Activated T-helper 17 cell treated with anti-CD3 and anti-CD28 coated beads, Interleukin-2, amount 50 U/mL, for 72 hours (primary cell): Measurements from ENCODE around the gene CDKAL1. TPM values are rescaled to one million over a fixed set of nuclear protein-coding genes. Genes with fewer than 3 reads are reported as not detected.

Experiments
- ATAC-seq: fragments of 150-1000 bp; cut with Tn5 transposase; replicated peaks from 2 replicates; pipeline ENCODE4 v1.10.0; 2021; ENCODE audit warnings: mild to moderate bottlenecking, moderate library complexity
- H3K27ac Mint-ChIP-seq: one replicate; pipeline ENCODE4 v1.8.0; 2022; ENCODE audit warnings: mixed read lengths
- H3K27me3 Mint-ChIP-seq: one replicate; pipeline ENCODE4 v1.8.0; 2022; ENCODE audit warnings: mixed read lengths
- H3K36me3 Mint-ChIP-seq: one replicate; pipeline ENCODE4 v1.8.0; 2022; ENCODE audit warnings: low read depth, mild to moderate bottlenecking, mixed read lengths
- H3K4me1 Mint-ChIP-seq: one replicate; pipeline ENCODE4 v1.8.0; 2022; ENCODE audit warnings: mixed read lengths
- H3K4me3 Mint-ChIP-seq: one replicate; pipeline ENCODE4 v1.8.0; 2022; ENCODE audit warnings: mild to moderate bottlenecking, mixed read lengths
- H3K9me3 Mint-ChIP-seq: one replicate; pipeline ENCODE4 v1.8.0; 2022; ENCODE audit warnings: mixed read lengths
- total RNA-seq, 2 donors: library from RNA; stranded (reverse); gene quantifications; one replicate each; pipeline ENCODE4 v1.2.3, GENCODE V29; 2022

CDKAL1 gene
- total RNA-seq, 2 donors from 2014 or later, result 27.7 to 31.9 TPM

DNA sequence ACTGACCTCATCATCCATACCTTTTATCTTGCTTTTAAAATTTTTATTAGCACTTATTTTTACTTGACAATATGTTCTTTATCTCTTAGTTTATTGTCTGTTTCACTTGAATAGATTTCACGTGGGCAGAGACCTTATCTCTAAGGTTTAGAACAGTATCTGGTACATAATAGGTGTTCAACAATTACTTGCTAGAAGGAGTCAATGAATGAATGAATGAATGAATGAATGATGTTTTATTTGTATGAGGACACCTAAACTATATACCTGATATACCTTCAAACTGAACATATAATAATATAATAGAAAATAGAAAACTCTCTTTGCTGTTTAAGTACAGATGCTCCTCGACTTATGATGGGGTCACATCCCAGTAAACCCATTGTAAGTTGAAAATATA is 412.6 kb downstream of the CDKAL1 start:
- Mint-ChIP-seq H3K27me3 (no peaks in the 10 kb centered on the region), H3K27ac (no peak overlapping the region)

GRCh38 chr6:20947977-20948376 is 413.7 kb downstream of the CDKAL1 start:
- Mint-ChIP-seq H3K36me3 (peaks cover 13% of the 10 kb centered on the region), H3K4me3 (no peak overlapping the region), H3K4me1 (peaks cover 9% of the 10 kb centered on the region), H3K27ac (no peak overlapping the region), H3K27me3 (no peaks in the 10 kb centered on the region), H3K9me3 (peaks cover 4% of the 10 kb centered on the region)
- ATAC-seq, result no peak

More for the DNA sequence above, 412.6 kb downstream of the CDKAL1 start:
- Mint-ChIP-seq H3K36me3 (peaks cover 16% of the 10 kb centered on the region), H3K4me3 (no peak overlapping the region), H3K4me1 (peaks cover 9% of the 10 kb centered on the region), H3K9me3 (peaks cover 6% of the 10 kb centered on the region)
- no peak for ATAC-seq

DNA sequence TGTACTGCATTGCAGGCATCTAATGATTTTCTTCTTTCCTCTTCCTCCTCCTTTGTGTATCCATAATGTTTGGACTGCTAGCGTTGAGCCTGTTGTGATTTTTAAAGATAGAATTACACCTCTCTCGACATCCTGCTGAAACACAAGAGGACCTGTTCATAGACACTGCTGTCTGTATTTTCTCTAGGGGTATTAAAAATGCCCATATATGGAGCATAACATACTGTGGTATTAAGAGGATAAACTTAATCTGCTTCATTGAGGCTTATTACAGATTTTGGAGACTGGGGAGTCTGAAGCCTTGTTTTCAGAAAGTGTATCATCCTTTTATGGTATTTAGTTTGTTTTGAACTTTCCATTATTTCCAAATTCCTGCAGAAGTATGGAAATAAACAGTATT is 414.3 kb downstream of the CDKAL1 start:
- no peak overlapping the region for H3K27ac Mint-ChIP-seq
- H3K36me3 Mint-ChIP-seq, result peaks cover 7% of the 10 kb centered on the region
- H3K27me3 Mint-ChIP-seq, result no peaks in the 10 kb centered on the region
- H3K4me1 Mint-ChIP-seq, result peaks cover 9% of the 10 kb centered on the region
- no peak overlapping the region for H3K4me3 Mint-ChIP-seq
- peaks cover under 1% of the 10 kb centered on the region for H3K9me3 Mint-ChIP-seq
- ATAC-seq, result no peak

- Mint-ChIP-seq H3K9me3 (no peaks in the 10 kb centered on the region), H3K27me3 (no peaks in the 10 kb centered on the region), H3K36me3 (peaks cover under 1% of the 10 kb centered on the region), H3K4me1 (peaks cover 9% of the 10 kb centered on the region), H3K27ac (no peak overlapping the region), H3K4me3 (no peak overlapping the region)
- no peak for ATAC-seq
These were observed 414.9 kb downstream of the CDKAL1 start for GRCh38 chr6:20949138-20949537.

DNA sequence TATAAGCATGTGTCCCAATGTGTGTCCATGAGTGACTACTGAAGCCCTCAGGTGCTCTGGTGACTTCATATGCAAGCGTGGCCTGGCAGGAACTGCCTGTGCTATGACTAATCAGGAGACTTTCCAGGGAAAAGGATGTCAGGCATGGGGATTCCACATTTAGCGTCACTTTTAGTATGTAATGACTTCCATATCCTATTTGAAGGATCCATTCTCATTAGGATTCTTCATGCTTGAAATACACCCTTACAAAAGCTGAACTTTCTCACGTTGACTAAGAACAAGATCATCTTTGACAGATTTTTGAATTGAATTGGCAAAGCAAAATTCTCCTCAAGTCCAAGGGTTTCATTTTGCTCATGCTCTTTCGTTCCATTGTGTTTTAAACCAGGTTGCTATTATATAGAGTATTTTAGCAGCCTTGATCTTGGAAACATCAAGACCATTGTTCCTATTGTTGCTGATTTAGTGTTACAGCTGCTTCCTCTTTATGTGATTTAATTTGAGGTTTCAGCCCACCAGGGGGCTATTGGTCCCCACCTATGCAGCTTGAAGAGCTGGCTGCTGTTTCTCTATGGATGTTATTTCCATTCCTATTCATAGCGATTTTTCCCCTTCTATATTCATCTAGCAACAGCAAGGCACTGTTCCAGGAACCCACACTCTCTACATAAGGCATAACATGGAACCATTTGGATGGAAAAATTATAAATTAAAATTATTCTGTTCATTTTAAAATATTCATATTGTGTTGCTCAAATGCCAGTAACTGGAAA is 418.6 kb downstream of the CDKAL1 start:
- H3K27me3 Mint-ChIP-seq, result no peaks in the 10 kb centered on the region
- H3K27ac Mint-ChIP-seq, result no peak overlapping the region
- H3K4me1 Mint-ChIP-seq, result peaks cover 3% of the 10 kb centered on the region
- no peak overlapping the region for H3K4me3 Mint-ChIP-seq
- no peaks in the 10 kb centered on the region for H3K9me3 Mint-ChIP-seq
- ATAC-seq, result no peak
- peaks cover 31% of the 10 kb centered on the region for H3K36me3 Mint-ChIP-seq

GRCh38 chr6:20954315-20954714 is 420.1 kb downstream of the CDKAL1 start:
- Mint-ChIP-seq H3K36me3 (peaks cover 35% of the 10 kb centered on the region), H3K27me3 (no peaks in the 10 kb centered on the region), H3K27ac (no peak overlapping the region), H3K4me3 (no peak overlapping the region), H3K4me1 (peaks cover 2% of the 10 kb centered on the region), H3K9me3 (no peaks in the 10 kb centered on the region)
- no peak for ATAC-seq

- no peak for ATAC-seq
- no peaks in the 10 kb centered on the region for H3K4me1 Mint-ChIP-seq
- H3K27me3 Mint-ChIP-seq, result no peaks in the 10 kb centered on the region
These were observed 420.9 kb downstream of the CDKAL1 start for GRCh38 chr6:20955131-20955530.

GRCh38 chr6:20955751-20956150 is 421.5 kb downstream of the CDKAL1 start:
- no peaks in the 10 kb centered on the region for H3K9me3 Mint-ChIP-seq
- H3K27ac Mint-ChIP-seq, result no peak overlapping the region
- H3K4me3 Mint-ChIP-seq, result no peak overlapping the region
- no peaks in the 10 kb centered on the region for H3K27me3 Mint-ChIP-seq
- H3K4me1 Mint-ChIP-seq, result no peaks in the 10 kb centered on the region
- ATAC-seq, result no peak
- peaks cover 35% of the 10 kb centered on the region for H3K36me3 Mint-ChIP-seq

More at GRCh38 chr6:20955131-20955530, 420.9 kb downstream of the CDKAL1 start:
- Mint-ChIP-seq H3K27ac (no peak overlapping the region), H3K4me3 (no peak overlapping the region), H3K9me3 (no peaks in the 10 kb centered on the region), H3K36me3 (peaks cover 35% of the 10 kb centered on the region)

- H3K27me3 Mint-ChIP-seq, result no peaks in the 10 kb centered on the region
- H3K36me3 Mint-ChIP-seq, result peaks cover 52% of the 10 kb centered on the region
- no peaks in the 10 kb centered on the region for H3K4me1 Mint-ChIP-seq
- H3K27ac Mint-ChIP-seq, result no peak overlapping the region
- ATAC-seq, result no peak
- H3K9me3 Mint-ChIP-seq, result no peaks in the 10 kb centered on the region
- no peak overlapping the region for H3K4me3 Mint-ChIP-seq
These were observed 425.8 kb downstream of the CDKAL1 start for GRCh38 chr6:20960067-20960466.

GRCh38 chr6:20965276-20965675 is 431.0 kb downstream of the CDKAL1 start:
- ATAC-seq, result no peak
- Mint-ChIP-seq H3K4me3 (no peak overlapping the region), H3K27ac (no peak overlapping the region), H3K4me1 (no peaks in the 10 kb centered on the region), H3K9me3 (peaks cover 6% of the 10 kb centered on the region), H3K27me3 (no peaks in the 10 kb centered on the region), H3K36me3 (peaks cover 32% of the 10 kb centered on the region)

DNA sequence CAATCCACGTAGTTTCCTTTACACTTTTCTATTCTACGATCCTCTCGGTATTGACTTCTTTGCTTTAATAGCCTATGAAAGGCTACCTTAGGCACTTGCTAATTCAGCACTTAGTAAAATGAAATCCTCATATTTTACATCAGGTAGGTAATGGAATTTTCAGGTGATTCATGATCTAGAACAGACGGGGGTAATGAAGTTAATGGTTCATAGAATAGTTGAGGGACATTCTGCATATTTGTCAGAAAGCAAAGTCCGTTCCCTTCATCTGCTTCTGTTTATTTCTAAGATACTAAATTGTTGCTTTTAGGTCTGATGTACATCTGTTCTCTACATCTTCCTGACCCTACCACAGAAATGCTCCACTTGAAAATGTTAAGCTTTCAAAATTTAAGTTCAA is 431.7 kb downstream of the CDKAL1 start:
- H3K27ac Mint-ChIP-seq, result no peak overlapping the region
- peaks cover 31% of the 10 kb centered on the region for H3K36me3 Mint-ChIP-seq
- no peak for ATAC-seq
- H3K4me1 Mint-ChIP-seq, result no peaks in the 10 kb centered on the region
- no peaks in the 10 kb centered on the region for H3K27me3 Mint-ChIP-seq
- H3K9me3 Mint-ChIP-seq, result peaks cover 6% of the 10 kb centered on the region
- no peak overlapping the region for H3K4me3 Mint-ChIP-seq

GRCh38 chr6:20969551-20969950 is 435.3 kb downstream of the CDKAL1 start:
- Mint-ChIP-seq H3K27me3 (no peaks in the 10 kb centered on the region), H3K27ac (no peak overlapping the region), H3K36me3 (peaks cover 19% of the 10 kb centered on the region), H3K4me3 (no peak overlapping the region), H3K4me1 (no peaks in the 10 kb centered on the region), H3K9me3 (peaks cover 6% of the 10 kb centered on the region)
- no peak for ATAC-seq

DNA sequence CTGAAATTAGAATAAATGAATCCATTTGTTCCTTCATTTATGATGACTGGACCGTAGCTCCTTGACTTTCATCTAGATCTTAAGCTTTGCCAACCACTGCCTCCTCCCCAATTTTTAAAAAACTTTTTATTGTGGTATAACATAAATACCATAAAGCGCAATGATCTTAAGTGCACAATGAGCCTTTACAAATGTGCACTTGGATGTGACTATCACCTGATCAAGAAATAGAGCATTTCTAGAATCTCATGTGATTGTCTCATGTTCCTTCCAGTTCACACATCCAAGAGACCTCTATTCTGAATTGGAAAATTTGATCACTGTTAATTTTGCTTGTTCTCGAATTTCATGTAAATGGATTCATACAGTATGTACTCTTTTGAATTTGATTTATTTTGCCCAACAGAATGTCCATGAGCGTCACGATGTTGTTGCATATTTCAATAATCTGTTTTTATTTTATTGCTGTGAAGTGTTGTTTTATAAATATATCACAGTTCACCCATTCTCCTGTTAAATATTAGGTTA is 442.2 kb downstream of the CDKAL1 start:
- Mint-ChIP-seq H3K4me1 (no peaks in the 10 kb centered on the region), H3K27ac (no peak overlapping the region), H3K4me3 (no peak overlapping the region), H3K27me3 (no peaks in the 10 kb centered on the region), H3K9me3 (peaks cover 3% of the 10 kb centered on the region), H3K36me3 (peaks cover 7% of the 10 kb centered on the region)
- no peak for ATAC-seq

- no peaks in the 10 kb centered on the region for H3K27me3 Mint-ChIP-seq
- H3K27ac Mint-ChIP-seq, result peak overlapping the region; percentile 62
- H3K4me3 Mint-ChIP-seq, result peak overlapping the region; percentile 11
- no peaks in the 10 kb centered on the region for H3K4me1 Mint-ChIP-seq
- H3K36me3 Mint-ChIP-seq, result no peaks in the 10 kb centered on the region
- peaks cover 3% of the 10 kb centered on the region for H3K9me3 Mint-ChIP-seq
- peak; percentile 97 for ATAC-seq
These were observed 443.9 kb downstream of the CDKAL1 start for GRCh38 chr6:20978151-20978614.

DNA sequence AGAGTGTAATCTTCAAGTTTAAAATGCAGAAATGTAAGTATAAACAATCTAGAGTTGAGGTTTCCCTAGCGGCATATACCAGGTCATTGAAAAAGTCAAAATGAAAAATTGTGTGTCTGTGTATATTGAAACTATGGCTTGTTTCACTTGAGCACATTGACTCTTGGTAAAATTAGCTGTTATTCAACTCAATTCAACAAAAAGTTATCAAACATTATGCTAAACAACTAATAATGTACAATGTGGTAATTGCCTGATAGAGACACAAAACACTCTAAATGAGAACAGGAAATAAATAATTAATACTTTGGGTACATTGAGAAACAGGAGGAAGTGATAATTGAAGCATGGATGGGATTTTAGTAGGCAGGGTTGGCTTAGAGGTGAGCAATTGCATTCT is 444.8 kb downstream of the CDKAL1 start:
- Mint-ChIP-seq H3K27me3 (no peaks in the 10 kb centered on the region), H3K4me3 (no peak overlapping the region), H3K36me3 (no peaks in the 10 kb centered on the region), H3K4me1 (no peaks in the 10 kb centered on the region), H3K27ac (peak overlapping the region; percentile 62), H3K9me3 (peaks cover 6% of the 10 kb centered on the region)
- ATAC-seq, result no peak
